Loucy (cell line): ENCODE measurements around the gene WRAP73.

Source experiments
- CTCF ChIP-seq: fragments of 200-600 bp; sonication (generic); conservative IDR thresholded peaks from 2 replicates; pipeline ENCODE4 v1.5.1; 2014; ENCODE audit warnings: mild to moderate bottlenecking, antibody characterized with exemption, low read length
- EZH2phosphoT487 ChIP-seq: fragments of 200-600 bp; IDR thresholded peaks from 2 replicates; pipeline ENCODE4 v1.6.1; 2018; ENCODE audit warnings: antibody characterized with exemption, mild to moderate bottlenecking, moderate library complexity, borderline replicate concordance

- TF ChIP-seq CTCF = no peak
- TF ChIP-seq EZH2phosphoT487 = no peak
These were observed 21.7 kb upstream of the WRAP73 start for GRCh38 chr1:3671371-3672180.
